K562 (cell line): ENCODE results near the gene KCTD19. TPM values are rescaled to one million over a fixed set of nuclear protein-coding genes. Genes with fewer than 3 reads are reported as not detected.

ENCODE experiments used
- ARHGAP35 ChIP-seq: fragments of 450-650 bp; IDR thresholded peaks from 2 replicates; pipeline ENCODE4 v1.6.1; 2018; ENCODE audit not compliant: partially characterized antibody
- ARID3A ChIP-seq: IDR thresholded peaks from 2 replicates; pipeline ENCODE4 v1.6.1; 2012; ENCODE audit warnings: low read depth, low read length, improper control_type of control experiment, borderline replicate concordance
- CREB3L1 ChIP-seq: fragments of 450-650 bp; IDR thresholded peaks from 2 replicates; pipeline ENCODE4 v1.6.1; 2014; ENCODE audit warnings: low read depth, mild to moderate bottlenecking, moderate library complexity, borderline replicate concordance
- L3MBTL2 ChIP-seq: fragments of 450-650 bp; IDR thresholded peaks from 2 replicates; pipeline ENCODE4 v1.6.1; 2016; ENCODE audit warnings: mild to moderate bottlenecking, moderate library complexity
- NBN ChIP-seq: fragments of 450-650 bp; IDR thresholded peaks from 2 replicates; pipeline ENCODE4 v1.6.1; 2016; ENCODE audit warnings: low read depth, mild to moderate bottlenecking
- PHF20 ChIP-seq: fragments of 450-650 bp; IDR thresholded peaks from 2 replicates; pipeline ENCODE4 v1.6.1; 2018; ENCODE audit not compliant: partially characterized antibody
- SAFB ChIP-seq: fragments of 200-400 bp; formaldehyde crosslinking; IDR thresholded peaks from 2 replicates; pipeline ENCODE4 v1.6.1; 2017; ENCODE audit warnings: low read depth, low read length, borderline replicate concordance
- SFPQ ChIP-seq: fragments of 200-400 bp; formaldehyde crosslinking; IDR thresholded peaks from 2 replicates; pipeline ENCODE4 v1.6.1; 2017; ENCODE audit warnings: mild to moderate bottlenecking, low read depth, low read length, moderate library complexity
- SRSF1 ChIP-seq: fragments of 200-400 bp; formaldehyde crosslinking; IDR thresholded peaks from 2 replicates; pipeline ENCODE4 v1.6.1; 2017; ENCODE audit warnings: mild to moderate bottlenecking, low read depth, low read length, moderate library complexity
- STAG1 ChIP-seq: sonication (generic); formaldehyde crosslinking; IDR thresholded peaks from 2 replicates; pipeline ENCODE4 v1.5.0; 2020; ENCODE audit warnings: missing genetic modification reagents, borderline replicate concordance
- TCF3 ChIP-seq: sonication (generic); formaldehyde crosslinking; IDR thresholded peaks from 2 replicates; pipeline ENCODE4 v1.4.0; 2020; ENCODE audit warnings: mild to moderate bottlenecking, missing genetic modification reagents
- U2AF1 ChIP-seq: fragments of 200-400 bp; formaldehyde crosslinking; optimal IDR thresholded peaks from 2 replicates; pipeline ENCODE3; 2017; ENCODE audit warnings: mild to moderate bottlenecking, low read depth, low read length, moderate library complexity
- UBTF ChIP-seq, 2 experiments: IDR thresholded peaks; 2 replicates each; pipeline ENCODE4 v1.6.1; 2012; ENCODE audit warnings: improper control_type of control experiment in 2 of 2, low read depth in 2 of 2, low read length in 2 of 2, borderline replicate concordance in 1 of 2
- polyA plus RNA-seq, 8 experiments: library from polyadenylated mRNA; depleted of rRNA in 4 of 8; stranded (reverse) in 5 of 8; unstranded in 3 of 8; fragments of >200 nt; fragmentation: Nextera tagmentation in 2 of 8; fragmentation: Illumina TruSeq in 1 of 8; extraction: Ambion mirVana in 2 of 8; extraction: Trizol in 1 of 8; gene quantifications; 2 replicates each; pipeline versions ENCODE4 v1.2.1 to v1.2.3, GENCODE V29; 2011 to 2014; ENCODE audit warnings: inconsistent platforms in 1 of 8, missing spikeins in 1 of 8
- total RNA-seq, 7 experiments: library from RNA; depleted of rRNA in 6 of 7; stranded (reverse); fragments of >200 nt in 6 of 7; fragmentation: Illumina TruSeq in 2 of 7; extraction: Trizol in 2 of 7; gene quantifications; 2 replicates each; pipeline versions ENCODE4 v1.2.1 to v1.2.3, GENCODE V29; 2011 to 2021; ENCODE audit warnings: low replicate concordance in 1 of 7
- TF ChIP-seq, protein P1 (sequence below): fragments of 200-800 bp; sonication (Bioruptor generic); IDR thresholded peaks from 2 replicates; pipeline ENCODE4 v1.6.1; 2017; ENCODE audit warnings: missing genetic modification characterization, missing compliant biosample characterization

Gene KCTD19
- total and polyA plus RNA-seq, 9 of the 15 experiments (the other 6 are each of a cell fraction or from before 2014, with no cell fraction given): 0.03 to 0.91 (median 0.22) TPM; not detected in 2

DNA sequence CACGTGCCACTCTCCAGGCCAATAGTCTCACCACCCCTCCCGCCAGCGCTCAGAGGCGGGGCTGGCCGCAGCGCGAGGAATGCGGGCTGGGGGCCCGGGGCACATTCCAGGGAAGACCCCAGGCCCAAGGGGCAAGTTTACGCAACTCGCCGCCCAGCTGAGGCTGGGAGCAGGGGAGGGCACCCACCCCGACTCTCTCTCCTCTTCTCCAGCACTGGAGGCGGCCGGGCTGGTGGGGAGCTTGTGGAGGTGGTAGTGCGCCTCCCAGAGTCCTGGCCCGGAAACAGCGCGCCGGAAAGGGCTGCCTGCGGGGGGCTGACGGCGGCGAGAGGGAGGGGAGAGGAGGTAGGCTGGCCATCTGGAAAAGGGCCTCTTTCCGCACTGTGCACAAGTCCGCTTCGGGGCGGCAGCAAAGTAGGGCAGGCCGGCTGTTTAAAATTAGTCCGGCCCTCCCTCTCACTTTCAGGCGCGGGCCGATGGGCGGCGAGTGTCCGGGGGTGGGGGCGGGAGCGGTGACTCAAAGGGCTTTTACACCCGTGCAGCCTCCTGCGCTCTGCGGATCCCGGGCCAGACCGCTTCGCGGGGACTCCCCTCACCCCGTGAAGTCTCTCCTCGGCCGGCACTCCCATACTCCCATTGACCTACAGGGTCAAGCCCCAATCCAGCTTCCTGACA is 80.3 kb downstream of the KCTD19 start (continued):
- TF ChIP-seq, protein P1, sequence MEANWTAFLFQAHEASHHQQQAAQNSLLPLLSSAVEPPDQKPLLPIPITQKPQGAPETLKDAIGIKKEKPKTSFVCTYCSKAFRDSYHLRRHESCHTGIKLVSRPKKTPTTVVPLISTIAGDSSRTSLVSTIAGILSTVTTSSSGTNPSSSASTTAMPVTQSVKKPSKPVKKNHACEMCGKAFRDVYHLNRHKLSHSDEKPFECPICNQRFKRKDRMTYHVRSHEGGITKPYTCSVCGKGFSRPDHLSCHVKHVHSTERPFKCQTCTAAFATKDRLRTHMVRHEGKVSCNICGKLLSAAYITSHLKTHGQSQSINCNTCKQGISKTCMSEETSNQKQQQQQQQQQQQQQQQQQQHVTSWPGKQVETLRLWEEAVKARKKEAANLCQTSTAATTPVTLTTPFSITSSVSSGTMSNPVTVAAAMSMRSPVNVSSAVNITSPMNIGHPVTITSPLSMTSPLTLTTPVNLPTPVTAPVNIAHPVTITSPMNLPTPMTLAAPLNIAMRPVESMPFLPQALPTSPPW (CRISPR knock-in tag): peak; percentile 94
- TF ChIP-seq ARHGAP35 (no peak), PHF20 (peak; percentile 64), ARID3A (no peak), SAFB (no peak), SRSF1 (no peak), NBN (peak; percentile 26; the same call in 1 of the 2 replicates), STAG1 (CRISPR knock-in tag) (no peak), UBTF (IDR thresholded peaks at IDR 0.05; ENCODE audit: borderline replicate concordance in 1 of 2, low read depth in 2 of 2, low read length in 2 of 2) (peak; percentile 31 to 38; a peak in 1 of 4 replicates), SFPQ (no peak), CREB3L1 (peak; percentile 33; the same call in 1 of the 2 replicates), L3MBTL2 (peak; percentile 92), U2AF1 (no peak), TCF3 (CRISPR knock-in tag) (peak; percentile 33; the same call in 1 of the 2 replicates)
